Measurements from ENCODE around the gene BMP3. TPM values are rescaled to one million over a fixed set of nuclear protein-coding genes. Genes with fewer than 3 reads are reported as not detected.
A peak's percentile ranks its signal among the peaks of the same experiment; 100 is the strongest.

Gene BMP3
- total and polyA plus RNA-seq, 5 donors from 2014 or later = not detected

DNA sequence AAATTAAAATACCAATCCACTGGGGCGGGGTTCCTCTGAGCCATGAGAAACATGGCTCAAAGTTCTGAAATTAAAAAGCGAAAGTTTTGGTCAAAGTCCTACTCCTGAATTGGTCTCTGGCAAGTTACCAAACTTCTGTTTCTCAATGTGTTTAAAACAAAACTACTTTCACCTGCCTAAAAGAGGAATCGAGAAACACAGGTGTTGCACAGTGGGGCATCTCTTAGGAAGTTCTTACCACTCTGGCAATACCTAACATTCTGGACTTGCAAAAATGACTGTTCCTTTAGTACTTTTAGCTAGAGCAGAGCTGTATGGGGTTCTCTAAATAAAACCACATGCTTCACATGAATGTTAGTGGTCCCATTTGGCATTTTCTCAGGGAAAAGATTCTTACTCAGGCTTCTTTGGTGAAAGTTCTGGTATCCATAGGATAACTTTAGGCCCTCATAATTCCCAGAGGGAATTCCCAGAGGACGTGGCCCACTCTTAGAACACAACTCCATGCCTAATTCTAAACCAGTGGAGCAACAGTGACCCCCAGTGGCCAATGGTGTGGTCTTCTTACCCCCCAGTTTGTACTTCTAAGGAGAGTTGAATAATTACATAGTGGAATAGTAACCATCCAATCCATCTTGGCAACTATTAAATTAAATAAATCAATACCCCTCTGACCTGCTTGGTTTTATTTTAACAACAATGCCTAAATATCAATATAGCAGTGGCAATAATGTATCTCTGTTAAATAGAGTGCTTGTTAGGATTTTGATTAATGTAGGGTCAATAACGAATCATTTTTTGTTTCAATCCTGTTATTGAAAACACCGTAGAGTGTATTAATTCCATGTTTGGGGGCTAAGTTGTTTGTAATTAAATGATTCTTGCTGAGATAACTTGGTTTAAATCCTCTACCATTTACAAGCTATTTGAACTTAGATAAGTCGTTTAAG is 21.9 kb downstream of the BMP3 start:
- peak; percentile 28 to 42 (median 34) for DNase-seq
- peaks cover 16% of the 10 kb centered on the region for H3K27me3 Mint-ChIP-seq
- no peak overlapping the region for H3K4me3 Mint-ChIP-seq
- no peak for ATAC-seq (ENCODE audit: low read depth in 2 of 2)
- H3K9me3 Mint-ChIP-seq = no peaks in the 10 kb centered on the region
- Histone ChIP-seq H3K4me1 (ENCODE audit: control insufficient read depth, insufficient read depth, low read length, poor library complexity, severe bottlenecking) (no peaks in the 10 kb centered on the region), H3K4me3 (ENCODE audit: low read depth, low read length) (no peak overlapping the region), H3K9me3 (ENCODE audit: control insufficient read depth in 2 of 2, low read length in 2 of 2) (no peaks in the 10 kb centered on the region), H3K27ac (ENCODE audit: insufficient read depth, low read length, poor library complexity, severe bottlenecking) (no peak overlapping the region), H3K27me3 (ENCODE audit: control insufficient read depth, insufficient read depth, low read length) (peaks cover 2% of the 10 kb centered on the region), H3K36me3 (ENCODE audit: control insufficient read depth, insufficient read depth, low read length) (no peaks in the 10 kb centered on the region)
- H3K27ac Mint-ChIP-seq = no peak overlapping the region
- no peaks in the 10 kb centered on the region for H3K4me1 Mint-ChIP-seq
- no peaks in the 10 kb centered on the region for H3K36me3 Mint-ChIP-seq

DNA sequence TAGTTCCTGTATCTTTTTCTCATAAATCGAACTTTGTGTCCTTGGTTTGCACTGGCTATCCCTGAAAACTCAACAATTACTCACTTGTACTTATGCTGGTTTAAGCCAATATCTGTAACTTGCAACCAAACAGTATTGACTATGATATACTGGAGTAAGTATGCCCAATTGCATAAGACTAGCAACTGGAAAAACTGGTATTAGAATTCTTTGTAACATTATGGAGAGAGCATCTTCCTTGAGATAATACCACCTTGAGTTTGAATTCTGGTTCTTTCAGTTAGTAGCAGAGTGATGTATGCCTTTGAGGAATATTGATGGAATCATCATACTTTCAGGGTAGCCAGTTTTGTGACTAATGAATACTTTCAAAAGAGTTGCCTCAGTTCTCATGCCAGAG is 28.1 kb downstream of the BMP3 start:
- H3K9me3 ChIP-seq (ENCODE audit: control insufficient read depth in 2 of 2, low read length in 2 of 2) = no peaks in the 10 kb centered on the region
- no peak for ATAC-seq (ENCODE audit: low read depth in 2 of 2)

DNA sequence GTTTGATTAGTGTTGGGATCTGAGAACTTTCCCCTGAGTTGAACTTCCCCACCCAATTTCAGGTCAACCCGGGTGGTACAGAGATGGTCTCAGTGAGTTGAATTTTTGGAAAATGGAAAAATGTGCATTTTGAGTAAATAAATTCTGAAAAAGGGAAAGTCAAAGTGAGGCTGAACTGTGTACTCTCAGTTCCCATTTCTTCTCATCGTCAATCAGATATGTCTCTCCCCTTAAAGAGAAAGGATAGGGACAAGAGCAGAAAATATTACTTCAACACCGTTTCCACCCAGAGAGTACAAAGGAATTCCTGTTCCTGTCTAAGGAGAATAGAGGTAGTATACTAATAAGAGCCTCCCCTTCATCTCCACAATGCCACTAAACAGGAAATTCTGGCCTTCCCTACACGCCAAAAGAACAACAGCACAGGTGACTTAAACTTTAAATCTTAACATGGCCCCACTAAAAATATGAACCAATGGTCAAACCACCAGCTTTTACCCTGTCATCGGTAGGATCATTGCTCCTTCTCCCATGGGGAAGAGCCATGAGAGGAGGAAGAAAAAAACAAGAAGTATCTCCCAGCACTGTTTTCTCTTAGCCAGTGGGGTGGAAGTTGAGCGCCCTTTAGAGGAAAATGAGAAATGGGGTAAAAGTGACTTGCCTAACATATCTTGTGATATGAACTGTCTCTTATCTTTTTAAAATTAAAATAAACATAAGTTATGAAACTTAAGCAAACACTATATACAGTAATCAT is 30.3 kb downstream of the BMP3 start:
- Histone ChIP-seq H3K4me3 (ENCODE audit: low read depth, low read length) (no peak overlapping the region), H3K27ac (ENCODE audit: insufficient read depth, low read length, poor library complexity, severe bottlenecking) (no peak overlapping the region), H3K4me1 (ENCODE audit: control insufficient read depth, insufficient read depth, low read length, poor library complexity, severe bottlenecking) (no peaks in the 10 kb centered on the region), H3K27me3 (ENCODE audit: control insufficient read depth, insufficient read depth, low read length) (peaks cover 7% of the 10 kb centered on the region), H3K36me3 (ENCODE audit: control insufficient read depth, insufficient read depth, low read length) (no peaks in the 10 kb centered on the region), H3K9me3 (ENCODE audit: control insufficient read depth in 2 of 2, low read length in 2 of 2) (no peaks in the 10 kb centered on the region)
- peaks cover 0 to 1% (median 0%) of the 10 kb centered on the region in 7 donors for H3K9me3 Mint-ChIP-seq
- no peaks in the 10 kb centered on the region for H3K36me3 Mint-ChIP-seq
- H3K4me3 Mint-ChIP-seq = no peak overlapping the region
- no peaks in the 10 kb centered on the region for H3K4me1 Mint-ChIP-seq
- no peak for DNase-seq
- no peak overlapping the region for H3K27ac Mint-ChIP-seq
- no peak for ATAC-seq (ENCODE audit: low read depth in 2 of 2)
- peaks cover 5% of the 10 kb centered on the region for H3K27me3 Mint-ChIP-seq

More for the DNA sequence above, 28.1 kb downstream of the BMP3 start:
- H3K36me3 Mint-ChIP-seq = no peaks in the 10 kb centered on the region
- Histone ChIP-seq H3K27ac (ENCODE audit: insufficient read depth, low read length, poor library complexity, severe bottlenecking) (no peak overlapping the region), H3K4me3 (ENCODE audit: low read depth, low read length) (no peak overlapping the region), H3K27me3 (ENCODE audit: control insufficient read depth, insufficient read depth, low read length) (peaks cover 7% of the 10 kb centered on the region), H3K4me1 (ENCODE audit: control insufficient read depth, insufficient read depth, low read length, poor library complexity, severe bottlenecking) (no peaks in the 10 kb centered on the region), H3K36me3 (ENCODE audit: control insufficient read depth, insufficient read depth, low read length) (no peaks in the 10 kb centered on the region)
- H3K9me3 Mint-ChIP-seq = no peaks in the 10 kb centered on the region
- DNase-seq = no peak
- no peak overlapping the region for H3K4me3 Mint-ChIP-seq
- H3K27ac Mint-ChIP-seq = no peak overlapping the region
- no peaks in the 10 kb centered on the region for H3K4me1 Mint-ChIP-seq
- H3K27me3 Mint-ChIP-seq = peaks cover 13% of the 10 kb centered on the region

DNA sequence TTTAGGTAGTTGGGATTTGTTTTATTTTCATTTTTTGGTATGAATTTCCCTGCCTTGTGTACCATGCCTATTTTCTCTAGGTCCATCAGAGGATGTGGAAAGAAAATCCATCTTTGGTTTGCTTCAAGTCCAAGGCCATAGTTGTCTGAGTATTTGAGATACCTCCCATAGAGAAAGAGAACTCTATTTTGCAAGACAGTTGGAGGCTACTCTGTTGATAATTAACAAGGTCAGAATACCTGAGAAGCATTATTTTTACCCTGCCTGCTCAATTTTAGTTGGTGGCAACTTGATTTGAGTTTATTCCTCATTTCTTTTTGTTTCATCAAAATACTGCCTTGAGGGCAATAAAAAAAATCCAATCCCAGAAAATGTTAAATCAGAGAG is 30.8 kb downstream of the BMP3 start:
- Histone ChIP-seq H3K36me3 (ENCODE audit: control insufficient read depth, insufficient read depth, low read length) (no peaks in the 10 kb centered on the region), H3K27me3 (ENCODE audit: control insufficient read depth, insufficient read depth, low read length) (peaks cover 7% of the 10 kb centered on the region), H3K27ac (ENCODE audit: insufficient read depth, low read length, poor library complexity, severe bottlenecking) (no peak overlapping the region), H3K4me3 (ENCODE audit: low read depth, low read length) (no peak overlapping the region), H3K4me1 (ENCODE audit: control insufficient read depth, insufficient read depth, low read length, poor library complexity, severe bottlenecking) (no peaks in the 10 kb centered on the region), H3K9me3 (ENCODE audit: control insufficient read depth in 2 of 2, low read length in 2 of 2) (no peaks in the 10 kb centered on the region)
- DNase-seq (no peak), ATAC-seq (ENCODE audit: low read depth in 2 of 2) (no peak)
- Mint-ChIP-seq H3K4me1 (no peaks in the 10 kb centered on the region), H3K4me3 (no peak overlapping the region), H3K9me3 (peaks cover 0 to 1% (median 0%) of the 10 kb centered on the region in 7 donors), H3K27ac (no peak overlapping the region), H3K27me3 (peaks cover 5% of the 10 kb centered on the region), H3K36me3 (no peaks in the 10 kb centered on the region)

DNA sequence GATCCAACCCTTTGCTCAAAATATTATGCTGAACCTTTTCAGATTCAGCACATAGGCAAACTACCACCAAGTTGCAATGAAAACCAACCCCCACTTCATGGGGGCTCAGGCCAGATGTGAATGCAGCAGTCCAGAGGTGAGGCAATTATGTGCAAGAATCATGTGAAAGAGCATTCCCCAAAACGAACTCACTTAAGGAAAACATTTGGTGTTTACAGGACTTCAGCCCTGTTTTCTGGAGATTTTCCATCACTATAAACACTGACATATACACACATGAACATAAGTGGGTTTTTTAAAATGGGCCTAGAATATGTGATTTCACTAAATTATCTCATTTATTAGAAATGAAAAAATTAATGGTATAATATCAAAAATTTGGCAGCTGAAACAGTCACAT is 31.5 kb downstream of the BMP3 start:
- ATAC-seq (ENCODE audit: low read depth in 2 of 2) = no peak
- H3K27me3 ChIP-seq (ENCODE audit: control insufficient read depth, insufficient read depth, low read length) = peaks cover 7% of the 10 kb centered on the region
- H3K4me1 ChIP-seq (ENCODE audit: control insufficient read depth, insufficient read depth, low read length, poor library complexity, severe bottlenecking) = no peaks in the 10 kb centered on the region
- DNase-seq = no peak
- no peaks in the 10 kb centered on the region for H3K9me3 ChIP-seq (ENCODE audit: control insufficient read depth in 2 of 2, low read length in 2 of 2)
- Mint-ChIP-seq H3K4me3 (no peak overlapping the region), H3K4me1 (no peaks in the 10 kb centered on the region), H3K9me3 (peaks cover 0 to 1% (median 0%) of the 10 kb centered on the region in 7 donors), H3K27me3 (peaks cover 5% of the 10 kb centered on the region), H3K36me3 (no peaks in the 10 kb centered on the region), H3K27ac (peak overlapping the region in 1 of 3 donors; percentile 43)
- no peak overlapping the region for H3K4me3 ChIP-seq (ENCODE audit: low read depth, low read length)
- no peak overlapping the region for H3K27ac ChIP-seq (ENCODE audit: insufficient read depth, low read length, poor library complexity, severe bottlenecking)
- H3K36me3 ChIP-seq (ENCODE audit: control insufficient read depth, insufficient read depth, low read length) = no peaks in the 10 kb centered on the region

DNA sequence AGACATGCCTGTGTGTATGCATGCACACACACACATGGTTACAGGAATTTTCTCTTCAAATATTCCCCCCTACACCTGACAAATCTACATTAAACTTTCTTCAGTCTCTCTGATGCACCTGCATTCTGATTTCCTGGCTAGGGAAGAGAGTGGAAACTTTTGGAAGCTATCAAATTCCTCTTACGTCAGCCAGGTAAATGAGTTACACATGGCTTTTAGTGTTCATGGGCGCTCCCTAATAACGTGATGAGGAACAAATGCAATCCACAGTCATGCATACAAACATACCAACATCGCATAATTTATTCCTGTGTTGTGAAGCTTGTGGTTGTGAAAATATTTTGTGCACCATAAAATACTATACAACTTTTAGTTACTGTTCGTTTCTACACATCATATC is 34.9 kb downstream of the BMP3 start:
- no peak overlapping the region for H3K27ac ChIP-seq (ENCODE audit: insufficient read depth, low read length, poor library complexity, severe bottlenecking)
- DNase-seq (no peak), ATAC-seq (ENCODE audit: low read depth in 2 of 2) (no peak)
- Mint-ChIP-seq H3K4me1 (no peaks in the 10 kb centered on the region), H3K36me3 (no peaks in the 10 kb centered on the region), H3K4me3 (no peak overlapping the region), H3K27me3 (peaks cover 6% of the 10 kb centered on the region), H3K9me3 (peaks cover 0 to 1% (median 0%) of the 10 kb centered on the region in 7 donors), H3K27ac (no peak overlapping the region)
- no peaks in the 10 kb centered on the region for H3K36me3 ChIP-seq (ENCODE audit: control insufficient read depth, insufficient read depth, low read length)
- H3K27me3 ChIP-seq (ENCODE audit: control insufficient read depth, insufficient read depth, low read length) = peaks cover 6% of the 10 kb centered on the region
- H3K9me3 ChIP-seq (ENCODE audit: control insufficient read depth in 2 of 2, low read length in 2 of 2) = no peaks in the 10 kb centered on the region
- H3K4me1 ChIP-seq (ENCODE audit: control insufficient read depth, insufficient read depth, low read length, poor library complexity, severe bottlenecking) = no peaks in the 10 kb centered on the region
- H3K4me3 ChIP-seq (ENCODE audit: low read depth, low read length) = no peak overlapping the region

DNA sequence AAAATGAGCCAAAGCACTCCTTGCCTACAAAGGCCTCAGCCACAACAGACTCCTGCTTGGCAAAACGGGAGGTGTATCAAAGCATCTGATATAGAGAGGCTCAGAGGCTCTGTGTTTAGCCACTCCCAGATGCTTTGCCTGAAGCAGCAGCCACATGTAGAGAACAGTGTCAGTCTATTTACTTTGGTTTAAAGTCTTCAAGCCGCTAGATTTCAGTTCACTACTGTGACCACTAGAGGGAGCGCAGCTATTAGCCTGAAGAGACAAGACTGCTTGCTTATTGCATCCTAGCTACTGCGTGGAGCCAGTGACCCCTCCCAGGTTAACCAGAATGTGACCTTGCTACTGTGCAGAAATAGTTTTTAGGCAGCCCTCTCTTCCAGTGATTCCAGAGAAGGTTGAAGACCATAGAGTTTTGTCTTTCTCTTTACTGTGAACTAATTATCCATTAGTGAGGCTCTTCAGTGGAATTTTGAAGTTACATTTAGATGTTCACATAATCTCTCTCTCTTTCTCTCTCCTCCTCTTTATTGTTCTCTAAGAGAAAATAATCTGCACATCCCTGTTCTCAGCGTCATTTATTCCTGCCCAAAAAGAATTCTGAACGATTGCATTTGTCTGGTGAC is 39.3 kb downstream of the BMP3 start:
- DNase-seq (peak; percentile 16 to 83 (median 64)), ATAC-seq (ENCODE audit: low read depth in 2 of 2) (peak; percentile 73 to 82)
- Histone ChIP-seq H3K4me1 (ENCODE audit: control insufficient read depth, insufficient read depth, low read length, poor library complexity, severe bottlenecking) (no peaks in the 10 kb centered on the region), H3K4me3 (ENCODE audit: low read depth, low read length) (no peak overlapping the region), H3K36me3 (ENCODE audit: control insufficient read depth, insufficient read depth, low read length) (no peaks in the 10 kb centered on the region), H3K27ac (ENCODE audit: insufficient read depth, low read length, poor library complexity, severe bottlenecking) (no peak overlapping the region), H3K27me3 (ENCODE audit: control insufficient read depth, insufficient read depth, low read length) (peaks cover 4% of the 10 kb centered on the region), H3K9me3 (ENCODE audit: control insufficient read depth in 2 of 2, low read length in 2 of 2) (no peaks in the 10 kb centered on the region)
- Mint-ChIP-seq H3K4me3 (no peak overlapping the region), H3K36me3 (no peaks in the 10 kb centered on the region), H3K9me3 (peaks cover 0 to 3% (median 0%) of the 10 kb centered on the region in 7 donors), H3K27me3 (peaks cover 6% of the 10 kb centered on the region), H3K4me1 (no peaks in the 10 kb centered on the region), H3K27ac (no peak overlapping the region)

All from CD4-positive, CD25-positive, alpha-beta regulatory T cell (primary cell).